Body of pancreas (tissue), 4 donors: Measurements from ENCODE around the gene ACKR1. TPM values are rescaled to one million over a fixed set of nuclear protein-coding genes. Genes with fewer than 3 reads are reported as not detected.

Experiments
- ATAC-seq: fragments of 150-250 bp; one replicate; pipeline ENCODE4 v1.9.1; 2016
- DNase-seq, 4 donors: peaks; one replicate each; pipeline ENCODE4 v3.0.0-alpha.2; 2019
- H3K27ac ChIP-seq, 4 donors: fragments of 200-600 bp; sonication (generic); 1 replicate in 3 of 4; 2 replicates in 1 of 4; pipeline versions ENCODE4 v1.5.1 to v1.6.1; 2016 to 2019; ENCODE audit warnings: mild to moderate bottlenecking in 1 of 4, mixed read lengths in 1 of 4, moderate library complexity in 1 of 4
- H3K27me3 ChIP-seq, 2 donors: fragments of 200-600 bp; sonication (generic); one replicate each; pipeline ENCODE4 v1.6.0; 2016; ENCODE audit warnings: mild to moderate bottlenecking in 1 of 2
- H3K36me3 ChIP-seq, 2 donors: fragments of 200-600 bp; sonication (generic); replicated peaks in 1 of 2; 2 replicates each; pipeline ENCODE4 v1.5.1; 2016; ENCODE audit warnings: low read depth in 2 of 2; ENCODE audit not compliant: insufficient read depth in 1 of 2
- H3K4me1 ChIP-seq: fragments of 200-600 bp; sonication (generic); one replicate; pipeline ENCODE4 v1.6.0; 2016
- H3K4me3 ChIP-seq, 2 donors: fragments of 200-600 bp; sonication (generic); 1 replicate in 1 of 2; 2 replicates in 1 of 2; pipeline ENCODE4 v1.5.1; 2016 to 2019
- H3K9me3 ChIP-seq, 3 donors: fragments of 200-600 bp; sonication (generic); 1 replicate in 2 of 3; 2 replicates in 1 of 3; pipeline ENCODE4 v1.5.1; 2016
- POLR2A ChIP-seq, 3 donors: fragments of 450-650 bp; IDR thresholded peaks; one replicate each; pipeline ENCODE4 v1.6.1; 2016; ENCODE audit warnings: antibody characterized with exemption in 3 of 3, mild to moderate bottlenecking in 2 of 3
- WGBS, 2 donors: methylation state at CpG; one replicate each; pipeline ENCODE4 v1.1.5; 2017; 5-methylcytosine and 5-hydroxymethylcytosine counted together
- intact Hi-C: fragments of 100-400 bp; cut with DNase I; formaldehyde crosslinking; loops from one replicate; pipeline ENCODE4 v1.15.1; 2023
- small RNA-seq: library from RNA; depleted of rRNA; stranded (forward); fragments of <200 nt; gene quantifications from one replicate; pipeline ENCODE3, GENCODE V24; 2016
- total RNA-seq, 2 donors: library from RNA; depleted of rRNA; stranded (reverse); fragments of >200 nt; gene quantifications; one replicate each; pipeline ENCODE4 v1.1.0, GENCODE V29; 2016
- TF ChIP-seq, protein P1 (sequence below), 7 experiments: fragments of 450-650 bp in 4 of 7; fragments of 200-600 bp in 3 of 7; sonication (generic) in 3 of 7; IDR thresholded peaks; one replicate each; pipeline ENCODE4 v1.5.1; 2016 to 2019; ENCODE audit warnings: antibody characterized with exemption in 7 of 7

ACKR1 gene
- total RNA-seq, 2 donors from 2014 or later = 17.5 to 23.6 TPM

DNA sequence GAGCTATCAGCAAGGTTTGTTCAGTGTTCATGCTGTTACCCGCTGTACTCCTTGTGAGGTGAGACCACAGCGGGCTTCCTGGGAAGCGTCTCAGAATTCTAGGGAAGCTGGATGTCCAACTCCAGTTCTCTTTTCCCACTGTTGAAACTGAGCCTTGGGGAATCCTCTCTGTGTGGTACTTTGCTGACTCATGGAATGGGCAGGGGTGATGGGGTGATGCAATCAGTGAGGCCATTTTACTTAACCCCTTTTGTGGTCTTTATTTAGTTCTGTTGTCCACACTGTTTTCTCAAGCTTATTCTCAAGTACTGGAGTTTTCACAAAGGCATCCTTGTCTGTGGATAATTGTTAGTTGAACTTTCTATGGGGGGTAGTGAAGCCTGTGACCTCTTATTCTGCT lies 42.6 kb downstream of the ACKR1 start:
- Histone ChIP-seq H3K27ac (no peak overlapping the region), H3K9me3 (peaks cover 0 to 15% (median 0%) of the 10 kb centered on the region in 3 donors), H3K4me3 (no peak overlapping the region), H3K36me3 (no peaks in the 10 kb centered on the region), H3K4me1 (no peaks in the 10 kb centered on the region), H3K27me3 (no peaks in the 10 kb centered on the region)
- DNase-seq (no peak), ATAC-seq (no peak)
- TF ChIP-seq POLR2A (IDR thresholded peaks at IDR 0.05) = no peak
- TF ChIP-seq, protein P1, sequence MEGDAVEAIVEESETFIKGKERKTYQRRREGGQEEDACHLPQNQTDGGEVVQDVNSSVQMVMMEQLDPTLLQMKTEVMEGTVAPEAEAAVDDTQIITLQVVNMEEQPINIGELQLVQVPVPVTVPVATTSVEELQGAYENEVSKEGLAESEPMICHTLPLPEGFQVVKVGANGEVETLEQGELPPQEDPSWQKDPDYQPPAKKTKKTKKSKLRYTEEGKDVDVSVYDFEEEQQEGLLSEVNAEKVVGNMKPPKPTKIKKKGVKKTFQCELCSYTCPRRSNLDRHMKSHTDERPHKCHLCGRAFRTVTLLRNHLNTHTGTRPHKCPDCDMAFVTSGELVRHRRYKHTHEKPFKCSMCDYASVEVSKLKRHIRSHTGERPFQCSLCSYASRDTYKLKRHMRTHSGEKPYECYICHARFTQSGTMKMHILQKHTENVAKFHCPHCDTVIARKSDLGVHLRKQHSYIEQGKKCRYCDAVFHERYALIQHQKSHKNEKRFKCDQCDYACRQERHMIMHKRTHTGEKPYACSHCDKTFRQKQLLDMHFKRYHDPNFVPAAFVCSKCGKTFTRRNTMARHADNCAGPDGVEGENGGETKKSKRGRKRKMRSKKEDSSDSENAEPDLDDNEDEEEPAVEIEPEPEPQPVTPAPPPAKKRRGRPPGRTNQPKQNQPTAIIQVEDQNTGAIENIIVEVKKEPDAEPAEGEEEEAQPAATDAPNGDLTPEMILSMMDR (IDR thresholded peaks at IDR 0.05) = no peak
- 89 to 92% methylated on average over 2 to 3 of the region's 3 CpGs for WGBS, 2 donors
- intact Hi-C loops = no loop called here

GRCh38 chr1:159248311-159248710 lies 43.6 kb downstream of the ACKR1 start:
- Histone ChIP-seq H3K4me1 (no peaks in the 10 kb centered on the region), H3K36me3 (no peaks in the 10 kb centered on the region), H3K9me3 (peaks cover 0 to 15% (median 0%) of the 10 kb centered on the region in 3 donors), H3K27ac (no peak overlapping the region), H3K27me3 (no peaks in the 10 kb centered on the region), H3K4me3 (no peak overlapping the region)
- no peak for TF ChIP-seq POLR2A (IDR thresholded peaks at IDR 0.05)
- TF ChIP-seq, protein P1 (IDR thresholded peaks at IDR 0.05) = no peak
- DNase-seq = no peak
- intact Hi-C loops = no loop called here
- 20 to 30% methylated on average over 1 of the region's 1 CpG for WGBS, 2 donors
- no peak for ATAC-seq

DNA sequence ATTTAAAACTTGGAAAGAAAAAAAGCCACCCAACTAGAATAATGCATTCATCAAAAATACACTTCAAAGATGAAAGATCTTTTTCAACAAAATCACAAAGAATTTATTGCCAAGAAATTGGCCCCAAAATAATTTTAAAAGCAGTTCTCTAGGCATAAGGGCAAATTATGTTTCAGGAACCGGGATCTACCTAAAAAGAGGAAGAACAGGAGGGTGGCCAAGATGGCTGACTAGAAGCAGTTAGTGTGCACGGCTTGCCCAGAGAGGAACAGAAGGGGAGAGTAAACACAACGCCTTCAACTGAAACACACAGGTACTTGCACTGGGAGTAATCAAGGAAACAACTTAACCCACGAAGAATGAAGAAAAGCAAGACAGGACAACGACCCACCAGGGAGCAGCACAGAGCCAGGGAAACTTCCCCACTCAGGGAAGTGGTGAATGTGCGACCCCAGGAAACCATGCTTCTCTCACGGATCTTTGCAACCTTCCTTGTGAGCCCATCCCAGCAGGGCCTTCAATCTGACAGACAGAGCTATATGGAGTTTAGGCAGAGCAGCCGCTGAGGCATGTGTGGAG lies 46.1 kb downstream of the ACKR1 start:
- Histone ChIP-seq H3K9me3 (peaks cover 0 to 15% (median 0%) of the 10 kb centered on the region in 3 donors), H3K36me3 (no peaks in the 10 kb centered on the region), H3K4me1 (no peaks in the 10 kb centered on the region), H3K4me3 (no peak overlapping the region), H3K27ac (no peak overlapping the region), H3K27me3 (no peaks in the 10 kb centered on the region)
- intact Hi-C loops = no loop called here
- 38 to 46% methylated on average over 8 of the region's 8 CpGs for WGBS, 2 donors
- ATAC-seq (no peak), DNase-seq (no peak)
- TF ChIP-seq, protein P1 (IDR thresholded peaks at IDR 0.05) = no peak
- TF ChIP-seq POLR2A (IDR thresholded peaks at IDR 0.05) = no peak

Small RNA genes lying within 50 kb of the gene (small RNA-seq; reads per million reads assigned to genes)
- not detected for gene RNA5SP60

Other genes with a start within 250 kb of the ACKR1 start
- 10 to 100 TPM; 10.9 to 11.2 TPM for gene IFI16, start 195.0 kb upstream of the ACKR1 start, total RNA-seq
- gene AIM2, start 128.1 kb upstream of the ACKR1 start, total RNA-seq = not detected
- 1 to 10 TPM in 1 of 2 donors, under 1 TPM in 1; 0.26 to 1.6 TPM for gene CADM3, start 33.3 kb upstream of the ACKR1 start, total RNA-seq
- not detected for gene FCER1A, start 97.5 kb downstream of the ACKR1 start, total RNA-seq
- gene OR10J4, start 227.3 kb downstream of the ACKR1 start, total RNA-seq = not detected
- gene OR10J1, start 234.8 kb downstream of the ACKR1 start, total RNA-seq = not detected